ENCODE data around the gene ME1. TPM values are rescaled to one million over a fixed set of nuclear protein-coding genes. Genes with fewer than 3 reads are reported as not detected.

The ME1 gene
- total RNA-seq, 4 donors from 2014 or later, result 18.7 to 55.9 (median 30.8) TPM

DNA sequence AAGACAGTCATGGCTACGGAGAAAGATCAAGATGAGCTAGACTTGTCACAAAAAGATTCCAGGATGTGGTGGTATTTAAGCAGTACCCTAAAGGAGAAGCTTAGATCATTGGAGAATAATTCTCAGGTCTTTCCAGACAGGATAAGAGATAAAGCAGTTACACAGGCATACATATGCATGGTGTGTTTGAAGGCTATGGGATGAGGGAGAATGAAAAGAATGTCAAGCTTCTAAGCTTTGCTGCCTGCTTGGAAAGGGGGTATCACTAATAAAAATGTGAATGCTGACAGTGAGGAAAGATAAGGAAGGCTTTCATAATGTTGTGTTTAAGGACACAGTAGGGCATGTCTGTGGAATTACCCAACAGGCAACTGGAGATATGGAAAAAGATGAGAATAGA, 209.6 kb downstream of the ME1 start:
- no peaks in the 10 kb centered on the region for H3K27me3 ChIP-seq
- no peaks in the 10 kb centered on the region for H3K36me3 ChIP-seq
- H3K4me1 ChIP-seq, result no peaks in the 10 kb centered on the region
- WGBS, 2 donors, result 93 to 98% methylated on average over 1 of the region's 1 CpG
- no peak for TF ChIP-seq POLR2A (IDR thresholded peaks at IDR 0.05)
- TF ChIP-seq, protein P1, sequence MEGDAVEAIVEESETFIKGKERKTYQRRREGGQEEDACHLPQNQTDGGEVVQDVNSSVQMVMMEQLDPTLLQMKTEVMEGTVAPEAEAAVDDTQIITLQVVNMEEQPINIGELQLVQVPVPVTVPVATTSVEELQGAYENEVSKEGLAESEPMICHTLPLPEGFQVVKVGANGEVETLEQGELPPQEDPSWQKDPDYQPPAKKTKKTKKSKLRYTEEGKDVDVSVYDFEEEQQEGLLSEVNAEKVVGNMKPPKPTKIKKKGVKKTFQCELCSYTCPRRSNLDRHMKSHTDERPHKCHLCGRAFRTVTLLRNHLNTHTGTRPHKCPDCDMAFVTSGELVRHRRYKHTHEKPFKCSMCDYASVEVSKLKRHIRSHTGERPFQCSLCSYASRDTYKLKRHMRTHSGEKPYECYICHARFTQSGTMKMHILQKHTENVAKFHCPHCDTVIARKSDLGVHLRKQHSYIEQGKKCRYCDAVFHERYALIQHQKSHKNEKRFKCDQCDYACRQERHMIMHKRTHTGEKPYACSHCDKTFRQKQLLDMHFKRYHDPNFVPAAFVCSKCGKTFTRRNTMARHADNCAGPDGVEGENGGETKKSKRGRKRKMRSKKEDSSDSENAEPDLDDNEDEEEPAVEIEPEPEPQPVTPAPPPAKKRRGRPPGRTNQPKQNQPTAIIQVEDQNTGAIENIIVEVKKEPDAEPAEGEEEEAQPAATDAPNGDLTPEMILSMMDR (IDR thresholded peaks at IDR 0.05), result no peak
- DNase-seq, result no peak
- H3K4me3 ChIP-seq (replicated peaks in 1 of 3), result no peak overlapping the region
- intact Hi-C loops (cut with DNase I), result loop anchor here (5.0 kb wide), 1 partner anchor 296 kb away; no protein-coding TSS in a partner anchor
- H3K27ac ChIP-seq, result no peak overlapping the region
- H3K9me3 ChIP-seq, result no peaks in the 10 kb centered on the region

DNA sequence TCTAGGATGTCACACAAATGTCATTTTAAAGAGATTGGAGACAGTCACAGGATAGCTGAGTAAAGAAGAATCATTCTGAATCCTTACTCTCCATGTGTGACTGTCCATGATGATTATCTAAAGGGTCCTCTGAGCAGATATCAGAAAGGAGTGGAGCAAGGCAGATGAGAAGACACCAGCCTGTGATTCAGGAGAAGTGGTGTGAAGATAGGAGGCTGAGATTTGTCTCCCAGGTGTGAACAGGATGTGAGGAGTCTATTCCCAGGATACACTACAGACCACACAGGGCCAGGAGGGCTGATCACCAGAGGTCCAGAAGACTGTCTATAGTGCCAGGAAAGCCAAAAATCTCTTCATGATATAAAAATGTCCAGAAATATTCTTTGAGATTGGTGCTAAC, 210.7 kb downstream of the ME1 start:
- intact Hi-C loops (cut with DNase I), result loop anchor here (5.0 kb wide), 1 partner anchor 297 kb away; no protein-coding TSS in a partner anchor
- TF ChIP-seq, protein P1 (IDR thresholded peaks at IDR 0.05), result no peak
- TF ChIP-seq POLR2A (IDR thresholded peaks at IDR 0.05), result no peak
- no peak overlapping the region for H3K27ac ChIP-seq
- H3K4me3 ChIP-seq (replicated peaks in 1 of 3), result no peak overlapping the region
- no peaks in the 10 kb centered on the region for H3K36me3 ChIP-seq
- no peaks in the 10 kb centered on the region for H3K27me3 ChIP-seq
- no peaks in the 10 kb centered on the region for H3K4me1 ChIP-seq
- H3K9me3 ChIP-seq, result no peaks in the 10 kb centered on the region
- no peak for DNase-seq

DNA sequence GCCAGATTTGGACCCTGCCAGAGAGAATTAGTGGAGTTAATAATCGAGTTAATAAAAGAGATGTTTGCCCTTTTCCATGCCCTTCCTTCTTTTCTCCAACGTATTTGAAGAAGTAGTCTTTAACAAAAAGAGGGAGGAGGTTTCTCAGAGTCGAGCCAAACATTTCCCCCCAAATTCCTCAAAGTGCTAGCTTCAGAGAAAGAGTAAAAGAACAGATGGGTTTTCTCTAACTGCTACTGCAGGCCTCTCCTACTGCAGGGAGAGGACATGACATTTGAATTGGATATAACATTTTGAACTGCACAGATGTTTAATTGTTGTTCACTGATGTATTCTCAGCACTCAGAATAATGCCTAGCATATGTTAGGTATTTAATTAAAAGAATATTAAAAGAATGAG, 212.2 kb downstream of the ME1 start:
- WGBS, 2 donors, result 69 to 72% methylated on average over 3 of the region's 3 CpGs
- intact Hi-C loops (cut with DNase I), result no loop called here

DNA sequence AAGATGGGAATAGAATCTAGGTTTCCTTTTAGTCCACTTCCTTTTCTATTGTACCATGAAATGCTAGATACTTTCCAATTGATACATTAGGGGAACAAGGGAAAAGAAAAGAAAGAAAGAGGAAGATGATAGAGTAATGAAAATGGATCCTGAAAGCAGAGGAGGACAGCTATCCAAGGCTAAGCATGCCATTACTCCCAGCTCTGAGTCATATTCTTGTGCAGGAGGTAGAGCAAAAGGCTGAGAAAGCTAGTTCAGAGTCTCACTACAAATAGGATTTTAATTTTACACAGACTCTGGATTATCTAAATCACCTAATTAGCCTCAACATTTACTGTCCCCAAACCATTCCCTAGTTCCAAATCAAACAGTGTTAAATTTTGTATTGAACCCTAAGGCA, 214.0 kb downstream of the ME1 start:
- Histone ChIP-seq H3K4me3 (replicated peaks in 1 of 3) (no peak overlapping the region), H3K4me1 (no peaks in the 10 kb centered on the region), H3K9me3 (no peaks in the 10 kb centered on the region), H3K27ac (no peak overlapping the region), H3K36me3 (no peaks in the 10 kb centered on the region), H3K27me3 (no peaks in the 10 kb centered on the region)
- TF ChIP-seq, protein P1 (IDR thresholded peaks at IDR 0.05), result no peak
- no peak for TF ChIP-seq POLR2A (IDR thresholded peaks at IDR 0.05)
- intact Hi-C loops (cut with DNase I), result no loop called here
- no peak for DNase-seq

More for the DNA sequence above, 212.2 kb downstream of the ME1 start:
- Histone ChIP-seq H3K36me3 (no peaks in the 10 kb centered on the region), H3K27me3 (no peaks in the 10 kb centered on the region), H3K27ac (no peak overlapping the region), H3K9me3 (no peaks in the 10 kb centered on the region), H3K4me1 (no peaks in the 10 kb centered on the region), H3K4me3 (replicated peaks in 1 of 3) (no peak overlapping the region)
- TF ChIP-seq, protein P1 (IDR thresholded peaks at IDR 0.05), result no peak
- TF ChIP-seq POLR2A (IDR thresholded peaks at IDR 0.05), result no peak
- no peak for DNase-seq

DNA sequence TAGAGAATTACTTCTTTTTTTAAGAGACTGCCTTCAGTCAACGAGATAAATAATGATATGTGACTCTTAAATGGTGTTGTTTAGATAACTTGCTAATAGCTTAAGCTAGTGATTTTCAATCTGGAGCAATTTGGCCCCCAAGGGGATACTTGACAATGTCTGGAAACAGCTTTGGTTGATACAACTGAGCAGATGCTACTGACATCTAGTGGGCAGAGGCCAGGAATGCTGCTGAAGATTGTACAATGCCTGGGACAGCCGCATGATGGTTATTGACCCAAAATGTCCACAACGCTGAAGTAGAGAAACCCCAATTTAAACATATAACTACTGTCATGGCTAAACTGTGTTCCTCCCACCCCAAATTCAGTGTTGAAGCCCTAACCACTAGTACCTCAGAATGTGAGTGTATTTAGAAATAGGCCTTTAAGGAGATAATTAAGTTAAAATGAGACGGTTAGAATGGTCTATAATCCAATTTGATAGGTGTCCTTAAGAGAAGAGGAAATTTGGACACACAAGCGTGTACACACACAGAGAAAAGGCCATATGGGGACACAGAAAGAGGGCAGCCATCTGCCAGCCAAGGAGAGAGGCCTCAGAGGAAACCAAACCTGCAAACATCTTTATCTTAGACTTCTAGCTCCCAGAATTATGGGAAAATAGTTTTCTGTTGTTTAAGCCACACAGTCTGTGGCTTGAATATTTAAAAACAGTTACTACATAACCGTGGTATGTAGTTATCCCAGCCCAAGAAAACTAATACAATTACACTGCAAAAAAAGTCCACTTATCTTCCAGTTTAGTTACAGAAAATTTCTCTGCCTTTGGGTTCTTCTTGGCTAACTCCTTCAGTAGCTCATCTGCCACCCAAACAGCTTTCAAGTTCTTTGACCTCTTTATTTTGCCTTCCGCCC, 215.5 kb downstream of the ME1 start:
- H3K27me3 ChIP-seq, result no peaks in the 10 kb centered on the region
- H3K36me3 ChIP-seq, result no peaks in the 10 kb centered on the region
- H3K4me3 ChIP-seq (replicated peaks in 1 of 3), result no peak overlapping the region
- H3K4me1 ChIP-seq, result no peaks in the 10 kb centered on the region
- H3K27ac ChIP-seq, result no peak overlapping the region
- H3K9me3 ChIP-seq, result no peaks in the 10 kb centered on the region
- TF ChIP-seq, protein P1 (IDR thresholded peaks at IDR 0.05), result peak; percentile 55 to 78 (median 68)
- no peak for TF ChIP-seq POLR2A (IDR thresholded peaks at IDR 0.05)
- WGBS, 2 donors, result 32 to 36% methylated on average over 7 of the region's 7 CpGs
- intact Hi-C loops (cut with DNase I), result no loop called here
- DNase-seq, result peak; percentile 53 to 54
